ENCODE measurements around the gene MEX3A.
"Not testable (repeated sequence)": the region's sequence is repeated elsewhere in the genome, so short reads cannot be mapped to it uniquely, and the experiment has no call there.

MEX3A gene

DNA sequence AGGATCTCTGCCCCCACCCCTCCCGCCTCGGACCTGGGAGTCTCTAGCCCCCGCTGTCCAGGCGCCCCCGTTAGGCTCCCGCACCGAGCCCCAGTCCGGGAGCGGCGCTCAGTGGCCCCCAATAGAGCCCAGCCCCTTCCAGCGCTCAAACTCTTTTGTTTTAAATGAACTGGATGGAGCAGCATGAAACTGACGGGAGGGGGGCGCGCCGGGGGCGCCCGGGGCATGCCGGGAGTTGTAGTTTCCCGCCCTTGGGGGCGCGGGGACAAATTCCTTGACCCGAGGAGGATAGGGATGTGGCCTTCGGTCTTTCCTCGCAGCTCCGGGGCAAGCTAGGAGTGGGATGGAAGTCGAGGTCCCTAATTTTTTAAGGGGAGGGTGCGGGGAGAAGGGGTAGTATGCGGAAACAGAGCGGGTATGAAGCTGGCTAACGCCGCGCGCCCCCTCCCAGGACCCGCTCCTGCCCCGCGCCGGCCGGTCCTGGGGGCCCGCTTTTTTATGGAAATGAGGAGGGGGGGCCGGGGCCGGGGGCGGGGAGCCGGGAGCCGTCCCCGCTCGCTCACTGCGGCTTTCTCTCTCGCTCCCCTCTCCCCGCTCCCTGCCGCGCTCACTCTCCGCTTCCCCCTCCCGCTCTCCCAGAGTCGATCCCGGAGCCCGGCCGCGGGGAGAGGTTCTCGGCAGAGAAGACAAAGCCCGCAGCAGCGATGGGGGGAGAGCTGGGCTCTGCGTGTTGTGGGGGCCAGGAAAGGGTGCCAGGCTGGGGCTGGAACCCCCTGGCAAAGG is at the start of gene MEX3A:
Gene MEX3A (minus strand): TSS at position 157 of the 783 bp plus-strand sequence. CDS start 467 bp downstream, outside the sequence.
- Histone ChIP-seq H3K9me3 (no peaks in the 10 kb centered on the region), H3K4me1 (peaks cover 40% of the 10 kb centered on the region), H3K4me3 (peak within 1 kb of the TSS; percentile 90), H3K36me3 (replicated peaks) (peaks cover 13% of the 10 kb centered on the region), H3K27me3 (ENCODE audit: low read depth) (no peaks in the 10 kb centered on the region)
- in situ Hi-C loops (cut with MboI; ENCODE audit: low sequenced_read_pairs): no loop called here
- peak; percentile 92 to 97 for DNase-seq (ENCODE audit: low spot score in 2 of 2)

DNA sequence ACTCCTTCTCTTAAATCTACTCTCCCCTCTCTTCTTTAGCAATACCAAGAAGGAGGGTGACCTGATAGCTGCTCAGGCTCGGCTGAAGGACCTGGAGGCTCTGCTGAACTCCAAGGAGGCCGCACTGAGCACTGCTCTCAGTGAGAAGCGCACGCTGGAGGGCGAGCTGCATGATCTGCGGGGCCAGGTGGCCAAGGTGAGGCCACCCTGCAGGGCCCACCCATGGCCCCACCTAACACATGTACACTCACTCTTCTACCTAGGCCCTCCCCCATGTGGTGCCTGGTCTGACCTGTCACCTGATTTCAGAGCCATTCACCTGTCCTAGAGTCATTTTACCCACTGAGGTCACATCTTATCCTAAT is 48.3 kb upstream of the MEX3A start:
- in situ Hi-C loops (cut with MboI; ENCODE audit: low sequenced_read_pairs): loop anchor here (5.0 kb wide), 1 partner anchor 38 kb away; no protein-coding TSS in a partner anchor
- peaks cover 32% of the 10 kb centered on the region for H3K4me1 ChIP-seq
- no peak overlapping the region for H3K4me3 ChIP-seq
- no peaks in the 10 kb centered on the region for H3K9me3 ChIP-seq
- H3K27me3 ChIP-seq (ENCODE audit: low read depth): no peaks in the 10 kb centered on the region
- H3K36me3 ChIP-seq (replicated peaks): peaks cover 50% of the 10 kb centered on the region
- DNase-seq (ENCODE audit: low spot score in 2 of 2): no peak

- in situ Hi-C loops (cut with MboI; ENCODE audit: low sequenced_read_pairs): loop anchor here (5.0 kb wide), 1 partner anchor 38 kb away; no protein-coding TSS in a partner anchor
- H3K36me3 ChIP-seq (replicated peaks): peaks cover 45% of the 10 kb centered on the region
Observed at GRCh38 chr1:156129687-156130577, 47.7 kb upstream of the MEX3A start.

DNA sequence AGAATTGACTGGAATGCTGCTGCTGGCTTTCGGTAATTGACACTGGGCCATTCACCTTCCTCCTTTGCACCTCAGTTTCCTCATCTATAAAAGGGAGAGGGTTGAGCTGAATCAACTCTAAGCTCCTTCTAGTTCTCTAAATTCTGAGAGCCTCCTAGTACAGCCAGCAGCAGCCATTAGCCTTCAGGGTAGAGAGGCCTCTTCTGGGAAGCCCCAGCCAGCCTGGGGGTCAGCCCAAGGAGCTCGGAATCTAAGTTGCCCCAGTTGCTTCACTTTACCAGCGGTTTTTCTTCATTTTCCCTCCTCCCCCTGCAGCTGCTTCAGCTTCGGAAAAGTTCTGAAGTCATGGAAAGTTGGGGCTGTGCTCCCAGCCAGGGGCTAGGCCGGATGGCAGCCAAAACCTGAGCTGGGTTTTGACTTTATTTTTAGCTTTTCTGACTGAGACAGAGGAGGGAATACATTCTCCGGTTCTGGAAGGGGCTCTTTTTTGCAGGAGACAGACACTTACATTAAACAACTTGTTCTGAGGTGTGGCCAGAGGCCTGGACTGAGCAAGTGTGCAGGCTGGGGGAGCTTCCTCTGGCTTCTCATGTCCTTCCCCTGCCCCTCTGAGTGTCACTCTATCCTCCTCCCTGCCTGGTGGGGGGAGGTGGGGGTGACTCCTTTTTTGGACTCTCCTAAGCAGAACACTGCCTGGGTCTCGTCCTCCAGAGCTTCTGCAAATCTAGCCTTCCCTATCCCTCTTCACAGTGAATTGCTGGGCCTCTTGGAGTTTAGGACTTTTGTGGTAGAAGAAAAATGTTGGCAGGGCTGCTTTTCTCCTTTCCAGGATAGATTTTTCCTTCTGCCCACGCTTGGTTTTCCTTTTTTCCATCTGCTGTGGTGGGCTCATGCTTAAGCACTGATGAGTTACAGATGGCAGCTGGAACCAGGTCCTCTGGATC is 46.7 kb upstream of the MEX3A start:
- Histone ChIP-seq H3K9me3 (no peaks in the 10 kb centered on the region), H3K27me3 (ENCODE audit: low read depth) (no peaks in the 10 kb centered on the region), H3K4me1 (peaks cover 48% of the 10 kb centered on the region), H3K36me3 (replicated peaks) (peaks cover 35% of the 10 kb centered on the region), H3K4me3 (no peak overlapping the region)
- DNase-seq (ENCODE audit: low spot score in 2 of 2): no peak
- in situ Hi-C loops (cut with MboI; ENCODE audit: low sequenced_read_pairs): no loop called here

More at GRCh38 chr1:156129687-156130577, 47.7 kb upstream of the MEX3A start:
- Histone ChIP-seq H3K9me3 (no peaks in the 10 kb centered on the region), H3K4me3 (no peak overlapping the region), H3K4me1 (peaks cover 38% of the 10 kb centered on the region), H3K27me3 (ENCODE audit: low read depth) (no peaks in the 10 kb centered on the region)
- peak; percentile 92 to 97 for DNase-seq (ENCODE audit: low spot score in 2 of 2)

DNA sequence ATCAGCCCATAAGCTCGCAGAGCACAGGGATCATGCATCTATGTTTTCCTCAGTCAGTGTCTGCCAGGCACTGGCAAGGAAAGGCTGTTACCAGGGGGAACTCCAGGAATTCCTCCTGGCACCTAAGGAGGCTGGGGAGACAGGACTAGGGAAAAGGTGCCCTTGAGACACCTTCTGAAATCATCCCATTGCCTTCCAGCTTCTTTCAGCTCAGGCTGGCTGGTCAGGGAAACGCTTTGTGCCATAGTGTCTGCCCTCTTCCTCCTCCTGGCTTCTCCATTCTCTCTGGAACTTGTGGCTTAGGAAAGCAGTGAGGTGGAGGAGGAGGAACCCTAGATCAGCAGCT is 46.0 kb upstream of the MEX3A start:
- in situ Hi-C loops (cut with MboI; ENCODE audit: low sequenced_read_pairs): no loop called here
- DNase-seq (ENCODE audit: low spot score in 2 of 2): no peak
- no peaks in the 10 kb centered on the region for H3K27me3 ChIP-seq (ENCODE audit: low read depth)
- H3K4me3 ChIP-seq: no peak overlapping the region
- no peaks in the 10 kb centered on the region for H3K9me3 ChIP-seq
- H3K4me1 ChIP-seq: peaks cover 55% of the 10 kb centered on the region
- peaks cover 28% of the 10 kb centered on the region for H3K36me3 ChIP-seq (replicated peaks)

DNA sequence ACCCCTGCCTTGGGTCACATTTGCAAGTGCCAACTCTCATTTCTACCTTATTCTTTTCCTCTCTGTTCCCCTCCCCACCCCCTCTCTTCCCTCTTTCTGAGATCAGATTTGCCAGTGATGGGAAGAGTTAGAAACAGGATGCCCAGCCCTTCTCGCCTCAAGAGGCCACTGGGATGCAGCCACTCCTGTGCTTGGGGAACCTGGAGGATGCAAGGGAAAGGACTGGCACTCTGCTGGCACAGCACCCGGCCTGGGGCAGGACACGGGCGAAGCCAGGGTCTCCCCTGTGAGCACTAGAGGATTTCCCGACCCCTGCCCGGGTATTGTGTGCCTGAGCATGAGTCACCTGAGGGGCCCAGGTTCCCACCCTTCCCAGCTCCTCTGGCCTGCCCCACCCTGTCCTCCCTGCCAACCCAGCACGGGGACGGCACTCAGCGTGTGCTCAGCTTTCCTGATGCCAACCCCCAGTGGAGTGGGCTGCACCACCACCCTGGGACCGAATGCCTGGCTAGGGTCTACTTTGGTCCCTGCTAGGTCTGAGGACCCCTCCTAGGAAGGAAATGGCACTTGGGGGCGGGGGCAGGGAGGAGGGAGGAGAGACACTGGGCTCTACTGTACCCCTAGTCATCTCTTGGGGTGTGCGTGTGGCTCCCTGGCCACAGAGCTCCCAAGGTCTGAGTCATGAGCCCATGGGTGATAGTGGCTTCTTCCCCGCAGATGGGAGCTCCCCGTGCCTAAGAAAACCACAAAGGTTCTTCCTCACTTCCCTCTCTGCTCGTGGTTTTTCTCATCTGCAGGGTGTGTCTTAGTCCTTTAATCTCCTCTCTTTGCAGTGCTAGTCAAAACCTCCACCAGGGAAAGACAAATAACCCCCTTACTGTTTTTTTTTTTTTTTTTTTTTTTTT is 44.6 kb upstream of the MEX3A start:
- DNase-seq (ENCODE audit: low spot score in 2 of 2): no peak
- H3K9me3 ChIP-seq: no peaks in the 10 kb centered on the region
- H3K27me3 ChIP-seq (ENCODE audit: low read depth): no peaks in the 10 kb centered on the region
- in situ Hi-C loops (cut with MboI; ENCODE audit: low sequenced_read_pairs): no loop called here
- H3K36me3 ChIP-seq (replicated peaks): peaks cover 21% of the 10 kb centered on the region
- H3K4me1 ChIP-seq: peaks cover 69% of the 10 kb centered on the region
- no peak overlapping the region for H3K4me3 ChIP-seq

DNA sequence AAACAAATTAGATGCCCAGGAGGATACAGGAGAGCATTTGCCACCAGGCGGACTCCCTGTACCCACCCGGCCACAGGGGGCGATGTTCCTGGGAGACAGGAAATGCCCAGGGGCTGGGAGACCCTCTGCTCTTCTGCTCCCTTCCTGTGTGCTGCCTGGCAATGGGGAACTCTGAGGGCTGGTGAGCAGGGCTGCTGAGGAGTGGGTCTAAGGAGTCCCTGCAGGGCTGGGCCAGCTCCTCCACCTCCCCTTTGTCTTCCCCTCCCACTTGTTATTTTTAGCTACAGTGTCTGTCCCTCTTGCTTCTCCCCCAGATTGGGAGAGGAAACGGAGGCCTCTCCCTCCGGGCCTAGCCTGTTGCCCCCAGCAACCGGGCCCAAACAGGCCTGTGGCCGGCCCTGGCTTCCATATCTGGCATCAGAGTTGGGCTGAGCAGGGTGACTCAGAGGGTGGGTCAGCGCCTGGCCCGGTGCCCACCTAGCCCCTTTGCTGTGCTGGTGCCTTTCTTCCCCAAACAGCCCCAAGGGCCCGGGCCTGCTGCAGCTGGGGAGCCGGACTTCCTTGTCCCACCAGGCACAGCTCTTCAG is 43.9 kb upstream of the MEX3A start:
- DNase-seq (ENCODE audit: low spot score in 2 of 2): peak; percentile 29 to 68
- in situ Hi-C loops (cut with MboI; ENCODE audit: low sequenced_read_pairs): no loop called here
- H3K4me1 ChIP-seq: peaks cover 71% of the 10 kb centered on the region
- H3K36me3 ChIP-seq (replicated peaks): peaks cover 18% of the 10 kb centered on the region
- no peaks in the 10 kb centered on the region for H3K27me3 ChIP-seq (ENCODE audit: low read depth)
- no peaks in the 10 kb centered on the region for H3K9me3 ChIP-seq
- H3K4me3 ChIP-seq: no peak overlapping the region

GRCh38 chr1:156125544-156125943 is 43.3 kb upstream of the MEX3A start:
- H3K27me3 ChIP-seq (ENCODE audit: low read depth); in situ Hi-C loops (cut with MboI; ENCODE audit: low sequenced_read_pairs); H3K9me3 ChIP-seq; DNase-seq (ENCODE audit: low spot score in 2 of 2); H3K4me3 ChIP-seq: not testable (repeated sequence)
- H3K4me1 ChIP-seq: peaks cover 71% of the 10 kb centered on the region
- peaks cover 15% of the 10 kb centered on the region for H3K36me3 ChIP-seq (replicated peaks)

- peak in 1 of 2 experiments; percentile 58 for DNase-seq (ENCODE audit: low spot score in 2 of 2)
- in situ Hi-C loops (cut with MboI; ENCODE audit: low sequenced_read_pairs): no loop called here
- H3K27me3 ChIP-seq (ENCODE audit: low read depth): no peaks in the 10 kb centered on the region
- H3K4me1 ChIP-seq: peaks cover 68% of the 10 kb centered on the region
- H3K4me3 ChIP-seq: no peak overlapping the region
- peaks cover 19% of the 10 kb centered on the region for H3K36me3 ChIP-seq (replicated peaks)
- H3K9me3 ChIP-seq: no peaks in the 10 kb centered on the region
Observed at GRCh38 chr1:156124557-156125483, 42.6 kb upstream of the MEX3A start.

DNA sequence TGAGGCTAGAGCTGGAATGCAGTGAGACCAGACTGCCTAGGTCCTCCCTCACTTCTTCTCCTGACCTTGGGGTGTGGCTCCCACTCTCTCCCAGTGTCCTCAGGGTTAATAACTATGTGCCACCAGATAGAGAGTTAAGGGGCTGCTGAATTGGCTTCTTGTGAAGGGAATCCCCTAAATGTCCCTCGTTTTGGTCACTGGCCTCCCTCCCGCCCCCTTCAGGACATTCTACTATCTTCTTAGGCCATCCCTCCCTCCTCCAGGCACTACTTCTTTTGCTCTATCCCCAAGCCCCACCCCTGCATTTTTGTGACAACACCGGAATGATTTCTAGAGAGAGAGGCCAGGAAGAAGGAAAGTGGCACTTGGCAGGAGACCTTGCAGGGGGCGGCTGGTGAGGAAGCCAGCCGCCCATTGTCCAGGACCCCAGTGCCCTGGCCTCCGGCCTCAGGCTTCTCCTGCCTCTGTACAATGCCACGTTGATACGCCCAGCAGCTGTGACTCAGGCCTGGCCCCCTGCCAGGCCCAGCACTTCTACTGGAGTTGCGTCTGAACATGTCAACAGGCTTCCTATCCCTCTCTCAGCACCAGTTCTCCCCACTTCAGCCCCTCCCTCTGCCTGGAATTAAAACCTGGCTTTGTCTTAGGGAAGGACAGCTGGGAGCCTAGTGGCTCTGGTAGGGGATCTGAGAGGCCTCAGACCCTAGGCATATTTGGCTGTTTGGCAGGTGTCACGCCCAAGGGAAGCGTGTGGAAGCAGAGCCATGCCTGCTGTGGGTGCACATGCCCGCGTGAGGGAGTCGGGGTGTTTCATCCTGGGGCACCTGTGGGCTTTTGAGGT is 41.3 kb upstream of the MEX3A start:
- H3K4me3 ChIP-seq: no peak overlapping the region
- peaks cover 56% of the 10 kb centered on the region for H3K4me1 ChIP-seq
- H3K27me3 ChIP-seq (ENCODE audit: low read depth): no peaks in the 10 kb centered on the region
- in situ Hi-C loops (cut with MboI; ENCODE audit: low sequenced_read_pairs): no loop called here
- DNase-seq (ENCODE audit: low spot score in 2 of 2): peak; percentile 75 to 88
- H3K9me3 ChIP-seq: no peaks in the 10 kb centered on the region
- peaks cover 22% of the 10 kb centered on the region for H3K36me3 ChIP-seq (replicated peaks)
